ENCODE results near the gene PHACTR3. TPM values are rescaled to one million over a fixed set of nuclear protein-coding genes. Genes with fewer than 3 reads are reported as not detected.
"Not testable (repeated sequence)": the region's sequence is repeated elsewhere in the genome, so short reads cannot be mapped to it uniquely, and the experiment has no call there.

The PHACTR3 gene
- polyA plus RNA-seq (2011; rRNA removed), result not detected in 2 replicates
- not detected in 2 replicates for polyA plus RNA-seq (2012; cell fraction: cytosol; rRNA removed)
- polyA plus RNA-seq (2012; cell fraction: nucleus; rRNA removed), result not detected in 2 replicates
- not detected in 3 replicates for polyA plus RNA-seq (2017; fragmentation: RNase III; extraction: RNeasy Plus Mini Kit Qiagen cat#74134 plus additional on column Dnase treatment)
- polyA minus RNA-seq (2011; rRNA and poly(A)+ RNA removed), result not detected in 2 replicates

- DNase-seq (ENCODE audit: low read depth in 1 of 2, low spot score in 1 of 2) (no peak), ATAC-seq (no peak; a peak in 1 of 6 replicates), FAIRE-seq (no peak)
- ChIA-PET POLR2A (no interaction called here), CTCF (no interaction called here)
- Histone ChIP-seq H3K9me3 (no peaks in the 10 kb centered on the region), H3K27ac (no peak within 1 kb of the TSS), H3K4me3 (peak within 1 kb of the TSS; percentile 21; the same call in 1 of the 3 replicates), H3K4me1 (no peaks in the 10 kb centered on the region), H3K4me2 (peak within 1 kb of the TSS; percentile 57)
- WGBS (ENCODE audit: missing lambda C conversion rate), result 12% methylated on average over 20 of the region's 40 CpGs
- TF ChIP-seq PBX3 (IDR thresholded peaks at IDR 0.05) (no peak), TFCP2L1 (CRISPR knock-in tag; IDR thresholded peaks at IDR 0.05) (no peak), SMC3 (IDR thresholded peaks at IDR 0.05) (no peak), MAX (IDR thresholded peaks at IDR 0.05) (no peak), SREBF2 (IDR thresholded peaks at IDR 0.05) (no peak)
Measured at GRCh38 chr20:59603781-59604541, at the start of gene PHACTR3. Gene PHACTR3, plus strand, starts transcription at chr20:59604540. Its CDS starts 475 bp downstream, at chr20:59605015.

GRCh38 chr20:59557733-59558529, 46.4 kb upstream of the PHACTR3 start:
- FAIRE-seq; H3K9me3 ChIP-seq; POLR2A ChIA-PET; ATAC-seq; H3K4me2 ChIP-seq; H3K27ac ChIP-seq; H3K4me3 ChIP-seq; DNase-seq (ENCODE audit: low read depth in 1 of 2, low spot score in 1 of 2); H3K4me1 ChIP-seq: not testable (repeated sequence)
- CTCF ChIA-PET, result interaction anchor here (7.8 kb wide), 1 partner anchor 14 kb away, joined by 75 read pairs; no protein-coding TSS in a partner anchor
- 68% methylated on average over 19 of the region's 26 CpGs for WGBS (ENCODE audit: missing lambda C conversion rate)

- ChIA-PET POLR2A (no interaction called here), CTCF (interaction anchor here (1.4 to 7.8 kb wide), 3 partner anchors 13 to 33 kb away, joined by 4 to 75 read pairs (median 5); no protein-coding TSS in a partner anchor)
- no peaks in the 10 kb centered on the region for H3K9me3 ChIP-seq
- no peak for ATAC-seq
- no peak overlapping the region for H3K4me3 ChIP-seq
- FAIRE-seq, result no peak
- H3K4me2 ChIP-seq, result no peak overlapping the region
- TF ChIP-seq USF2 (IDR thresholded peaks at IDR 0.05) (no peak), CHD2 (IDR thresholded peaks at IDR 0.05; ENCODE audit: low read length, partially characterized antibody) (no peak), SREBF2 (IDR thresholded peaks at IDR 0.05) (no peak), CEBPB (IDR thresholded peaks at IDR 0.05) (no peak), PHF8 (IDR thresholded peaks at IDR 0.05; ENCODE audit: borderline replicate concordance, low read depth) (no peak), MAZ (IDR thresholded peaks at IDR 0.05; ENCODE audit: borderline replicate concordance, low read depth, low read length) (no peak), HOXB5 (CRISPR knock-in tag; IDR thresholded peaks at IDR 0.05) (no peak), EHMT2 (IDR thresholded peaks at IDR 0.05; ENCODE audit: low read depth) (no peak), ATOH8 (CRISPR knock-in tag; IDR thresholded peaks at IDR 0.05; ENCODE audit: low read depth) (no peak), HOXB13 (CRISPR knock-in tag; IDR thresholded peaks at IDR 0.05; ENCODE audit: low read depth) (no peak), FOSB (CRISPR knock-in tag; IDR thresholded peaks at IDR 0.05) (no peak), CBX2 (IDR thresholded peaks at IDR 0.05; ENCODE audit: borderline replicate concordance, low read depth) (no peak), RFX5 (IDR thresholded peaks at IDR 0.05) (no peak), JUNB (IDR thresholded peaks at IDR 0.05) (no peak), NPAS2 (CRISPR knock-in tag; IDR thresholded peaks at IDR 0.05; ENCODE audit: borderline replicate concordance) (no peak)
- DNase-seq (ENCODE audit: low read depth in 1 of 2, low spot score in 1 of 2), result no peak
- no peak overlapping the region for H3K27ac ChIP-seq
- no peaks in the 10 kb centered on the region for H3K4me1 ChIP-seq
- 60% methylated on average over 14 of the region's 14 CpGs for WGBS (ENCODE audit: missing lambda C conversion rate)
Measured at GRCh38 chr20:59559024-59559817, 45.1 kb upstream of the PHACTR3 start.

Data from A549 (cell line).